Thyroid gland (tissue), 4 donors: ENCODE data around the gene WBP1L.

Source experiments
- CTCF ChIP-seq, 6 experiments: fragments of 200-600 bp in 3 of 6; fragments of 450-650 bp in 3 of 6; sonication (generic) in 3 of 6; IDR thresholded peaks; one replicate each; pipeline ENCODE4 v1.5.1; 2016 to 2019; ENCODE audit warnings: antibody characterized with exemption in 6 of 6, mild to moderate bottlenecking in 2 of 6, inconsistent platforms in 1 of 6, moderate library complexity in 1 of 6
- POLR2A ChIP-seq, 2 donors: fragments of 450-650 bp; IDR thresholded peaks; one replicate each; pipeline ENCODE4 v1.6.1; 2017; ENCODE audit warnings: antibody characterized with exemption in 2 of 2, mild to moderate bottlenecking in 2 of 2, moderate library complexity in 1 of 2

- TF ChIP-seq CTCF (IDR thresholded peaks at IDR 0.05) (no peak), POLR2A (IDR thresholded peaks at IDR 0.05) (peak in 1 of 2 donors; percentile 82)
Observed at GRCh38 chr10:102744374-102745051, 765 bp downstream of the WBP1L start.
